ENCODE data around the gene EIF4EBP2. TPM values are rescaled to one million over a fixed set of nuclear protein-coding genes. Genes with fewer than 3 reads are reported as not detected.

EIF4EBP2 gene, protein sequence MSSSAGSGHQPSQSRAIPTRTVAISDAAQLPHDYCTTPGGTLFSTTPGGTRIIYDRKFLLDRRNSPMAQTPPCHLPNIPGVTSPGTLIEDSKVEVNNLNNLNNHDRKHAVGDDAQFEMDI
- total RNA-seq (2014; rRNA removed; shearing (Covaris generic)), result 30.3 and 42.4 TPM in 2 replicates

GRCh38 chr10:70404036-70404786 is at the start of gene EIF4EBP2:
Gene EIF4EBP2 (plus strand): TSS chr10:70404145. CDS start chr10:70404402, 257 bp downstream.
- H3K27me3 ChIP-seq (replicated peaks), result no peaks in the 10 kb centered on the region
- H3K36me3 ChIP-seq, result peaks cover 25% of the 10 kb centered on the region
- H3K4me3 ChIP-seq, result peak within 1 kb of the TSS; percentile 93
- H3K9me3 ChIP-seq (replicated peaks), result no peaks in the 10 kb centered on the region
- peaks cover 17% of the 10 kb centered on the region for H3K4me1 ChIP-seq (replicated peaks)
- H3K27ac ChIP-seq, result peak within 1 kb of the TSS; percentile 82
- peak; percentile 87 to 98 for DNase-seq (ENCODE audit: low read depth in 1 of 2, low spot score in 2 of 2)

DNA sequence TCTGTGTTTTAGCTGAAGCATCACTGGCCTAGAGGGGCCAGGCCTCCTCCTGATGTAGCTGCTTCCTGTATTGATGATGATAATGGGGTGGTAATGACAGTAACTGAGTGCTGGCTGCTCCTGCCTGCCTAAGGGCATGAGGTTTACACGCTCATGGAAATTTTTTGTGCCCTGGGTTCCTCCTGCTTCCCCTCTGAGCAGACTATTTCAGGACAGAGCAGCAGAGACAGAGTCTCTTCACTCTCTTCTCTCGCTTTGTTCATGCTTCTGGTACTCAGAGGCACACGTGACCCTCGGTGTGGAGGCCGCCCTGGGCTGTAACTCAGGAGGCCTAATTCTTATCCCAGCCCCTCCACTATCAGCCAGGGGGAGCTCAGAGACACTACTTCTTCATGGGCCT is 49.4 kb upstream of the EIF4EBP2 start:
- no peaks in the 10 kb centered on the region for H3K9me3 ChIP-seq (replicated peaks)
- no peak overlapping the region for H3K4me3 ChIP-seq
- H3K36me3 ChIP-seq, result no peaks in the 10 kb centered on the region
- no peaks in the 10 kb centered on the region for H3K27me3 ChIP-seq (replicated peaks)
- H3K27ac ChIP-seq, result no peak overlapping the region
- H3K4me1 ChIP-seq (replicated peaks), result peaks cover 18% of the 10 kb centered on the region
- no peak for DNase-seq (ENCODE audit: low read depth in 1 of 2, low spot score in 2 of 2)

DNA sequence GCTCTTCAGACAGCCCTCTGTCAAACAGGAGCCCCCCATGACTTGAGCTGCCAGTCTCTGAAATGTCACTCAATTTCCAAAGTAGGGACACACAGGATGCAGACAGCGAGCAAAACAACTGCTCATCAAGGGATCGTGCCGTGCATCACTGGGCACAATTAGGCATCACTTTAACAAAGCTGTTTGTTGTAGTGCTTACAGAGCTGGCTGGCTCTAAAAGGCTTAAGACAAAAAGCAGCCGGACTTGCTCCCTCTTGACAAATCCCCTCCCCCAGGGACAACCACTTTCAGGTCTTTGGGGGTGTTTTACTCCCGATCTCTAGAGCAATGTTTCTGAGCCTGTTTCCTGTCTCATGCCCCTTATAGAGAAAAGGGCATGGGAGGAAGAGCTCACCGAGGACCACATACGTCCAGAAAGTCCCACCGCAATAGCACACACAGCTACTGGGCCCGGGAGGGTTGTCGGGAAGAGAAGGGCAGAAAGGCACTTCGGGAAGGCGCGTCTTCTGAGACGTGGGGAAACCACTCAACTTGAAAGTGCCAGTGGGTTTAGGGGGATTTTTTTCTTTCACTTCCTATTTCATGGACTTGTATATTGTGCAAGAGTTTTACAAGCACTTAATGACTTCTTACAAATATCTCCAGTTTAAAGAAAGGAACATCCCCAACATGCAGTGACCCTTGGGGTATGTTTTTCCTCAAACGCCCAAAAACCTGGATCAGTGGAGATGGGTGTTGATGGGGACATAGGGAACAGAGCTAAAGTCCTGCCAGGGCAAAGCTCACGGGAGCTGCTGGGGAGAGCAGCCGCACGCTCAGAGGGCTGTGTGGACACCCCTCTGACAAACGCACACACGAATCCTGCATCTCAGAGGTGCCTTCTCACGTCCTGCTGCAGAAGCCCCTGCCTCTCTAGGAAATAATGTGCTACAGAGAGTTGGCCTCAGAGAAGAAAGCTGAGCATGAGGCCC is 48.6 kb upstream of the EIF4EBP2 start:
- Histone ChIP-seq H3K4me1 (replicated peaks) (peaks cover 18% of the 10 kb centered on the region), H3K4me3 (no peak overlapping the region), H3K36me3 (no peaks in the 10 kb centered on the region), H3K27ac (no peak overlapping the region), H3K9me3 (replicated peaks) (no peaks in the 10 kb centered on the region), H3K27me3 (replicated peaks) (no peaks in the 10 kb centered on the region)
- no peak for DNase-seq (ENCODE audit: low read depth in 1 of 2, low spot score in 2 of 2)

- Histone ChIP-seq H3K27me3 (replicated peaks) (no peaks in the 10 kb centered on the region), H3K9me3 (replicated peaks) (no peaks in the 10 kb centered on the region), H3K4me3 (no peak overlapping the region), H3K36me3 (no peaks in the 10 kb centered on the region), H3K4me1 (replicated peaks) (peaks cover 18% of the 10 kb centered on the region), H3K27ac (peak overlapping the region; percentile 54)
- peak; percentile 78 to 90 for DNase-seq (ENCODE audit: low read depth in 1 of 2, low spot score in 2 of 2)
Measured at GRCh38 chr10:70357565-70357964, 46.4 kb upstream of the EIF4EBP2 start.

- Histone ChIP-seq H3K9me3 (replicated peaks) (no peaks in the 10 kb centered on the region), H3K36me3 (peaks cover 2% of the 10 kb centered on the region; the same call in 1 of the 2 replicates), H3K4me1 (replicated peaks) (peaks cover 18% of the 10 kb centered on the region), H3K27me3 (replicated peaks) (no peaks in the 10 kb centered on the region), H3K27ac (no peak overlapping the region), H3K4me3 (no peak overlapping the region)
- DNase-seq (ENCODE audit: low read depth in 1 of 2, low spot score in 2 of 2), result no peak
Measured at GRCh38 chr10:70358446-70358845, 45.5 kb upstream of the EIF4EBP2 start.

DNA sequence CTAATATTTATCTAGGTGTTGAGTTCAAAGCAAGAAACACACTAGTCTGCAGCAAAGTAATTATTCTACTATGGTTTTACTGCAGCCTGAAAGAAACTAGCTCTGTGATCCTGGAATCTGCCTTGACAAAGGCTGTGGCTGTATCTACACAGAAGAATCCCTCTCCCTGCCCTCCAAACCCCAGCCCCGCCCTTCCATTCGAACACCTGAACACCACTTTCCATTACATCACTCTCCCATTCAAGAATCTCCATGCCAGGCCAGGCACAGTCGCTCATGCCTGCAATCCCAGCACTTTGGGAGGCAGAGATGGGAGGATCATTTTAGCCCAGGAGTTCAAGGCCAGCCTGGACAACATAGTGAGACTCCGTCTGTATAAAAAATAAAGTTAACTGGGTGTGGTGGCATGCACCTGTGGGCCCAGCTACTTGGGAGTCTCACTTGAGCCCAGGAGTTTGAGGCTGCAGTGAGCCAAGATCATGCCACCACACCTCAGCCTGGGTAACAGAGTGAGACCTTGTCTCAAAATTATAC is 44.9 kb upstream of the EIF4EBP2 start:
- H3K36me3 ChIP-seq, result peaks cover 8% of the 10 kb centered on the region
- H3K27me3 ChIP-seq (replicated peaks), result no peaks in the 10 kb centered on the region
- no peak overlapping the region for H3K27ac ChIP-seq
- DNase-seq (ENCODE audit: low read depth in 1 of 2, low spot score in 2 of 2), result no peak
- H3K4me1 ChIP-seq (replicated peaks), result peaks cover 24% of the 10 kb centered on the region
- no peaks in the 10 kb centered on the region for H3K9me3 ChIP-seq (replicated peaks)
- H3K4me3 ChIP-seq, result no peak overlapping the region

DNA sequence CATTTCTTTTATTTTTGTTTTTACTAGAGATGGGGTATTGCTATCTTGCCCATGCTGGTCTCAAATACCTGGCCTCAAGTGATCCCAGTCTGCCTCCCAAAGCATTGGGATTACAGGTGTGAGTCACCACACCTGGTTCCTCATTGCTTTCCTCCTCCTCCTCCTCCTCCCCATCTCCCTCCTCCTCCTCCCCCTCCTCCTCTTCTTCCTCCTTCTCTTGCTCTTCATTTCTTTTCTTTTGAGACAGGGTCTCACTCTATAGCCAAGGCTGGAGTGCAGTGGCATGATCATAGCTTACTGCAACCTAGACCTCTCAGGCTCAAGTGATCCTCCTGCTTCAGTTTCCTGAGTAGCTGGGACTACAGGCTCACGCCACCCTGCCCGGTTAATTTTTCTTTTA is 43.7 kb upstream of the EIF4EBP2 start:
- DNase-seq (ENCODE audit: low read depth in 1 of 2, low spot score in 2 of 2), result no peak
- Histone ChIP-seq H3K9me3 (replicated peaks) (no peaks in the 10 kb centered on the region), H3K27me3 (replicated peaks) (no peaks in the 10 kb centered on the region), H3K36me3 (peaks cover 8% of the 10 kb centered on the region), H3K4me3 (no peak overlapping the region), H3K27ac (no peak overlapping the region), H3K4me1 (replicated peaks) (peaks cover 31% of the 10 kb centered on the region)

GRCh38 chr10:70362328-70362727 is 41.6 kb upstream of the EIF4EBP2 start:
- H3K9me3 ChIP-seq (replicated peaks), result no peaks in the 10 kb centered on the region
- no peak overlapping the region for H3K4me3 ChIP-seq
- no peaks in the 10 kb centered on the region for H3K27me3 ChIP-seq (replicated peaks)
- peaks cover 8% of the 10 kb centered on the region for H3K36me3 ChIP-seq
- H3K27ac ChIP-seq, result no peak overlapping the region
- H3K4me1 ChIP-seq (replicated peaks), result peaks cover 31% of the 10 kb centered on the region
- DNase-seq (ENCODE audit: low read depth in 1 of 2, low spot score in 2 of 2), result no peak

DNA sequence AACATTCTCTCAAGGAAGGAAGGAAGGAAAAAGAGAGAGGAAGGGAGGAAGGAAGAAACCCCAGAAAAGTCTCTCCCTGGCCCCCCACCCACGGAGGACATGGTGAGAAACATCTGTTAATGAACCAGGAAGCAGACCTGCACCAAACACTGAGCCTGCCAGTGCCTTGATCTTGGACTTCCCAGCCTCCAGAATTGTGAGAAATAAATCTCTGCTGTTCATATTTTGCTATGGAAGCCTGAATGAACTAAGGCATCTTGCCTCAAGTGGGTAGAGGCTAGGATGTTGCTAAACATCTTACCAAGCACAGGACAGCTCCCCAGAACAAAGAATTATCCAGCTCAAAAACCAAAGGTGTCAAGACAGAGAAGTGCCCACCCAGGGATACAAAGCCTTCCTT is 40.7 kb upstream of the EIF4EBP2 start:
- peaks cover 8% of the 10 kb centered on the region for H3K36me3 ChIP-seq
- no peaks in the 10 kb centered on the region for H3K9me3 ChIP-seq (replicated peaks)
- H3K27me3 ChIP-seq (replicated peaks), result no peaks in the 10 kb centered on the region
- H3K27ac ChIP-seq, result peak overlapping the region; percentile 41; the same call in 1 of the 2 replicates
- peaks cover 28% of the 10 kb centered on the region for H3K4me1 ChIP-seq (replicated peaks)
- no peak overlapping the region for H3K4me3 ChIP-seq
- no peak for DNase-seq (ENCODE audit: low read depth in 1 of 2, low spot score in 2 of 2)

- H3K4me1 ChIP-seq (replicated peaks), result peaks cover 32% of the 10 kb centered on the region
- peak overlapping the region; percentile 41 for H3K27ac ChIP-seq
- no peaks in the 10 kb centered on the region for H3K27me3 ChIP-seq (replicated peaks)
- H3K9me3 ChIP-seq (replicated peaks), result no peaks in the 10 kb centered on the region
- H3K4me3 ChIP-seq, result no peak overlapping the region
- peak; percentile 76 to 93 for DNase-seq (ENCODE audit: low read depth in 1 of 2, low spot score in 2 of 2)
- peaks cover 13% of the 10 kb centered on the region for H3K36me3 ChIP-seq
Measured at GRCh38 chr10:70363971-70364771, 39.8 kb upstream of the EIF4EBP2 start.

GRCh38 chr10:70364772-70365091 is 39.2 kb upstream of the EIF4EBP2 start:
- no peaks in the 10 kb centered on the region for H3K27me3 ChIP-seq (replicated peaks)
- DNase-seq (ENCODE audit: low read depth in 1 of 2, low spot score in 2 of 2), result no peak

GRCh38 chr10:70367195-70367796 is 36.6 kb upstream of the EIF4EBP2 start:
- H3K4me3 ChIP-seq, result no peak overlapping the region
- peak overlapping the region; percentile 59 for H3K27ac ChIP-seq
- DNase-seq (ENCODE audit: low read depth in 1 of 2, low spot score in 2 of 2), result peak; percentile 53 to 79
- no peaks in the 10 kb centered on the region for H3K9me3 ChIP-seq (replicated peaks)
- H3K27me3 ChIP-seq (replicated peaks), result no peaks in the 10 kb centered on the region
- peaks cover 24% of the 10 kb centered on the region for H3K36me3 ChIP-seq
- peaks cover 32% of the 10 kb centered on the region for H3K4me1 ChIP-seq (replicated peaks)

More at GRCh38 chr10:70364772-70365091, 39.2 kb upstream of the EIF4EBP2 start:
- Histone ChIP-seq H3K4me1 (replicated peaks) (peaks cover 32% of the 10 kb centered on the region), H3K9me3 (replicated peaks) (no peaks in the 10 kb centered on the region), H3K36me3 (peaks cover 13% of the 10 kb centered on the region), H3K27ac (no peak overlapping the region), H3K4me3 (no peak overlapping the region)
